ENCODE data around the gene POLR3H.

- TF ChIP-seq CTCF (conservative IDR thresholded peaks at IDR 0.05) (no peak), EZH2 (IDR thresholded peaks at IDR 0.05; ENCODE audit: low read depth) (no peak)
These were observed 63.9 kb downstream of the POLR3H start for GRCh38 chr22:41480397-41480735.

Data from PC-9 (cell line).